Measurements from ENCODE around the gene LILRB3.
"Not testable (repeated sequence)": the region's sequence is repeated elsewhere in the genome, so short reads cannot be mapped to it uniquely, and the experiment has no call there.

- TF ChIP-seq CTCF, POLR2AphosphoS5, POLR2A (IDR thresholded peaks at IDR 0.05): not testable (repeated sequence)
These were observed 5.1 kb downstream of the LILRB3 start for GRCh38 chr19:54217517-54218247.
